Hypothalamus (tissue), 51 donors: ENCODE results near the gene NFATC2.

Experiments
- DNase-seq, 51 donors: peaks; one replicate each; lab custom pipeline; 2025; lab: John Stamatoyannopoulos, UW

The NFATC2 gene

GRCh38 chr20:51500936-51501335 lies 41.6 kb downstream of the NFATC2 start:
- no peak for DNase-seq

GRCh38 chr20:51500311-51500710 lies 42.2 kb downstream of the NFATC2 start:
- peak in 1 of 51 donors; percentile 32 for DNase-seq

GRCh38 chr20:51498765-51499540 lies 43.6 kb downstream of the NFATC2 start:
- no peak for DNase-seq

- peak in 4 of 51 donors; percentile 2 to 22 (median 6) for DNase-seq
Measured at GRCh38 chr20:51497542-51498467, 44.7 kb downstream of the NFATC2 start.

- no peak for DNase-seq
Measured at GRCh38 chr20:51496964-51497363, 45.6 kb downstream of the NFATC2 start.

GRCh38 chr20:51495921-51496545 lies 46.5 kb downstream of the NFATC2 start:
- DNase-seq: no peak

- no peak for DNase-seq
Measured at GRCh38 chr20:51495291-51495690, 47.2 kb downstream of the NFATC2 start.

- DNase-seq: no peak
Measured at GRCh38 chr20:51494241-51495110, 48.0 kb downstream of the NFATC2 start.

- DNase-seq: no peak
Measured at GRCh38 chr20:51493346-51493791, 49.1 kb downstream of the NFATC2 start.

GRCh38 chr20:51492167-51493092 lies 50.1 kb downstream of the NFATC2 start:
- DNase-seq: peak in 9 of 51 donors; percentile 5 to 46 (median 29)

- DNase-seq: no peak
Measured at GRCh38 chr20:51491393-51491792, 51.1 kb downstream of the NFATC2 start.

- DNase-seq: no peak
Measured at GRCh38 chr20:51490635-51491034, 51.9 kb downstream of the NFATC2 start.

- no peak for DNase-seq
Measured at GRCh38 chr20:51489611-51490010, 52.9 kb downstream of the NFATC2 start.

- DNase-seq: no peak
Measured at GRCh38 chr20:51488331-51488730, 54.2 kb downstream of the NFATC2 start.

GRCh38 chr20:51487565-51488268 lies 54.8 kb downstream of the NFATC2 start:
- no peak for DNase-seq

- no peak for DNase-seq
Measured at GRCh38 chr20:51487076-51487475, 55.4 kb downstream of the NFATC2 start.

GRCh38 chr20:51486197-51487005 lies 56.1 kb downstream of the NFATC2 start:
- no peak for DNase-seq
